Body of pancreas (tissue), 4 donors: Measurements from ENCODE around the gene KATNAL1. TPM values are rescaled to one million over a fixed set of nuclear protein-coding genes. Genes with fewer than 3 reads are reported as not detected.
A peak's percentile ranks its signal among the peaks of the same experiment; 100 is the strongest.

ENCODE experiments used
- ATAC-seq: fragments of 150-250 bp; one replicate; pipeline ENCODE4 v1.9.1; 2016
- DNase-seq, 4 donors: peaks; one replicate each; pipeline ENCODE4 v3.0.0-alpha.2; 2019
- H3K27ac ChIP-seq, 4 donors: fragments of 200-600 bp; sonication (generic); 1 replicate in 3 of 4; 2 replicates in 1 of 4; pipeline versions ENCODE4 v1.5.1 to v1.6.1; 2016 to 2019; ENCODE audit warnings: mild to moderate bottlenecking in 1 of 4, mixed read lengths in 1 of 4, moderate library complexity in 1 of 4
- H3K27me3 ChIP-seq, 2 donors: fragments of 200-600 bp; sonication (generic); one replicate each; pipeline ENCODE4 v1.6.0; 2016; ENCODE audit warnings: mild to moderate bottlenecking in 1 of 2
- H3K36me3 ChIP-seq, 2 donors: fragments of 200-600 bp; sonication (generic); replicated peaks in 1 of 2; 2 replicates each; pipeline ENCODE4 v1.5.1; 2016; ENCODE audit warnings: low read depth in 2 of 2; ENCODE audit not compliant: insufficient read depth in 1 of 2
- H3K4me1 ChIP-seq: fragments of 200-600 bp; sonication (generic); one replicate; pipeline ENCODE4 v1.6.0; 2016
- H3K4me3 ChIP-seq, 2 donors: fragments of 200-600 bp; sonication (generic); 1 replicate in 1 of 2; 2 replicates in 1 of 2; pipeline ENCODE4 v1.5.1; 2016 to 2019
- H3K9me3 ChIP-seq, 3 donors: fragments of 200-600 bp; sonication (generic); 1 replicate in 2 of 3; 2 replicates in 1 of 3; pipeline ENCODE4 v1.5.1; 2016
- POLR2A ChIP-seq, 3 donors: fragments of 450-650 bp; IDR thresholded peaks; one replicate each; pipeline ENCODE4 v1.6.1; 2016; ENCODE audit warnings: antibody characterized with exemption in 3 of 3, mild to moderate bottlenecking in 2 of 3
- WGBS, 2 donors: methylation state at CpG; one replicate each; pipeline ENCODE4 v1.1.5; 2017; 5-methylcytosine and 5-hydroxymethylcytosine counted together
- intact Hi-C: fragments of 100-400 bp; cut with DNase I; formaldehyde crosslinking; loops from one replicate; pipeline ENCODE4 v1.15.1; 2023
- total RNA-seq, 2 donors: library from RNA; depleted of rRNA; stranded (reverse); fragments of >200 nt; gene quantifications; one replicate each; pipeline ENCODE4 v1.1.0, GENCODE V29; 2016
- TF ChIP-seq, protein P1 (sequence below), 7 experiments: fragments of 450-650 bp in 4 of 7; fragments of 200-600 bp in 3 of 7; sonication (generic) in 3 of 7; IDR thresholded peaks; one replicate each; pipeline ENCODE4 v1.5.1; 2016 to 2019; ENCODE audit warnings: antibody characterized with exemption in 7 of 7

KATNAL1 gene
- total RNA-seq, 2 donors from 2014 or later, result 6.5 to 6.6 TPM

DNA sequence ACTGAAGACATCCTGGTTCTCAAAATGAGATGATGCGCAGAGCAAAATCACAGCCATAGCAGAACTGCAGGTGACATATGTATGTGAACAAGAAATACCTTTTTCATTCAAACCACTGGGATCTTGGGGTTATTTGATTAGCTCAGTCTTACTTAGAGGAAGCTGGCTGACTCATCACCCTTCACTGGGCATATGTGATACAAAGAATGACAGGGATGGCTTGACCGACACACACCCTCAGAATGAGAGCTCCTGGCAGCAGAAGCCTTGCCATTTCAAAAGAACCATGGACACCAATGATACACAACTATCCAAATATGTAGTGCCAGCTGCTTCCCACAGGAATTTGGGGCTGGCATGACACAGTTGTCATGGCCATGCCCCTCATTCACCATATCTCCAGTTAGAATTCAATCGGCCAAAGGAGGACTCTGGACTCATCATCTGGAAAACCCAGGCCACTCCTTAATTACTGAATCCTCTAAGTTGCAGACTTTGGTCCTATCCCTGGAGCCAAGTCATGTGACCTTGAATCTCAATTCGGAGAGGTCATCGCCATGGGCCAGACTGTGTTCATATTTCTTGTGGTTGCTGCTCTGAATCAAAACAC is 115.8 kb downstream of the KATNAL1 start:
- H3K27ac ChIP-seq, result no peak overlapping the region
- H3K27me3 ChIP-seq, result no peaks in the 10 kb centered on the region
- no peaks in the 10 kb centered on the region for H3K36me3 ChIP-seq
- intact Hi-C loops, result no loop called here
- ATAC-seq, result no peak
- DNase-seq, result no peak
- no peaks in the 10 kb centered on the region for H3K4me1 ChIP-seq
- TF ChIP-seq, protein P1, sequence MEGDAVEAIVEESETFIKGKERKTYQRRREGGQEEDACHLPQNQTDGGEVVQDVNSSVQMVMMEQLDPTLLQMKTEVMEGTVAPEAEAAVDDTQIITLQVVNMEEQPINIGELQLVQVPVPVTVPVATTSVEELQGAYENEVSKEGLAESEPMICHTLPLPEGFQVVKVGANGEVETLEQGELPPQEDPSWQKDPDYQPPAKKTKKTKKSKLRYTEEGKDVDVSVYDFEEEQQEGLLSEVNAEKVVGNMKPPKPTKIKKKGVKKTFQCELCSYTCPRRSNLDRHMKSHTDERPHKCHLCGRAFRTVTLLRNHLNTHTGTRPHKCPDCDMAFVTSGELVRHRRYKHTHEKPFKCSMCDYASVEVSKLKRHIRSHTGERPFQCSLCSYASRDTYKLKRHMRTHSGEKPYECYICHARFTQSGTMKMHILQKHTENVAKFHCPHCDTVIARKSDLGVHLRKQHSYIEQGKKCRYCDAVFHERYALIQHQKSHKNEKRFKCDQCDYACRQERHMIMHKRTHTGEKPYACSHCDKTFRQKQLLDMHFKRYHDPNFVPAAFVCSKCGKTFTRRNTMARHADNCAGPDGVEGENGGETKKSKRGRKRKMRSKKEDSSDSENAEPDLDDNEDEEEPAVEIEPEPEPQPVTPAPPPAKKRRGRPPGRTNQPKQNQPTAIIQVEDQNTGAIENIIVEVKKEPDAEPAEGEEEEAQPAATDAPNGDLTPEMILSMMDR (IDR thresholded peaks at IDR 0.05), result no peak
- H3K4me3 ChIP-seq, result no peak overlapping the region
- H3K9me3 ChIP-seq, result no peaks in the 10 kb centered on the region
- whole genome bisulfite sequencing, 2 donors, result 74 to 85% methylated on average over 5 of the region's 5 CpGs

GRCh38 chr13:30186634-30187415 is 120.5 kb downstream of the KATNAL1 start:
- Histone ChIP-seq H3K9me3 (no peaks in the 10 kb centered on the region), H3K36me3 (no peaks in the 10 kb centered on the region), H3K4me1 (no peaks in the 10 kb centered on the region), H3K4me3 (no peak overlapping the region), H3K27ac (no peak overlapping the region), H3K27me3 (no peaks in the 10 kb centered on the region)
- no peak for TF ChIP-seq POLR2A (IDR thresholded peaks at IDR 0.05)
- TF ChIP-seq, protein P1 (IDR thresholded peaks at IDR 0.05), result no peak
- peak in 1 of 4 donors; percentile 5 for DNase-seq
- 33 to 50% methylated on average over 10 of the region's 10 CpGs for WGBS, 2 donors
- no peak for ATAC-seq
- intact Hi-C loops, result no loop called here

- TF ChIP-seq POLR2A (IDR thresholded peaks at IDR 0.05), result no peak
- TF ChIP-seq, protein P1 (IDR thresholded peaks at IDR 0.05), result no peak
- Histone ChIP-seq H3K9me3 (no peaks in the 10 kb centered on the region), H3K27ac (no peak overlapping the region), H3K36me3 (no peaks in the 10 kb centered on the region), H3K4me1 (no peaks in the 10 kb centered on the region), H3K27me3 (no peaks in the 10 kb centered on the region), H3K4me3 (no peak overlapping the region)
- intact Hi-C loops, result no loop called here
- ATAC-seq (no peak), DNase-seq (no peak)
- WGBS, 2 donors, result 83 to 85% methylated on average over 13 of the region's 13 CpGs
Observed at GRCh38 chr13:30181888-30182651, 125.3 kb downstream of the KATNAL1 start.

- Histone ChIP-seq H3K9me3 (no peaks in the 10 kb centered on the region), H3K27ac (no peak overlapping the region), H3K27me3 (no peaks in the 10 kb centered on the region), H3K4me1 (no peaks in the 10 kb centered on the region), H3K4me3 (no peak overlapping the region), H3K36me3 (no peaks in the 10 kb centered on the region)
- TF ChIP-seq POLR2A (IDR thresholded peaks at IDR 0.05), result no peak
- TF ChIP-seq, protein P1 (IDR thresholded peaks at IDR 0.05), result no peak
- DNase-seq (no peak), ATAC-seq (no peak)
- 50 to 63% methylated on average over 2 of the region's 2 CpGs for WGBS, 2 donors
- intact Hi-C loops, result no loop called here
Observed at GRCh38 chr13:30179597-30180276, 127.6 kb downstream of the KATNAL1 start.
